Transverse colon (tissue), 4 donors: Measurements from ENCODE around the gene SPAG6. TPM values are rescaled to one million over a fixed set of nuclear protein-coding genes. Genes with fewer than 3 reads are reported as not detected.

Experiments
- DNase-seq: peaks from one replicate; pipeline ENCODE4 v3.0.0-alpha.2; 2019
- H3K27ac ChIP-seq, 4 donors: fragments of 200-600 bp; sonication (generic); 2 replicates each; pipeline ENCODE4 v1.5.1; 2016 to 2018; ENCODE audit warnings: inconsistent platforms in 4 of 4
- H3K27me3 ChIP-seq: fragments of 200-600 bp; sonication (generic); 2 replicates; pipeline ENCODE4 v1.5.1; 2017; ENCODE audit warnings: inconsistent platforms
- H3K36me3 ChIP-seq, 4 donors: fragments of 200-600 bp; sonication (generic); 2 replicates each; pipeline ENCODE4 v1.5.1; 2017 to 2019; ENCODE audit warnings: inconsistent platforms in 4 of 4
- H3K4me1 ChIP-seq, 4 donors: fragments of 200-600 bp; sonication (generic); 2 replicates each; pipeline ENCODE4 v1.5.1; 2017 to 2020; ENCODE audit warnings: inconsistent platforms in 4 of 4
- H3K4me3 ChIP-seq, 4 donors: fragments of 200-600 bp; sonication (generic); 1 replicate in 1 of 4; 2 replicates in 3 of 4; pipeline versions ENCODE4 v1.5.1 to v1.6.1; 2017 to 2019; ENCODE audit warnings: inconsistent platforms in 4 of 4
- H3K9me3 ChIP-seq, 2 donors: fragments of 200-600 bp; sonication (generic); 2 replicates each; pipeline ENCODE4 v1.5.1; 2017 to 2019; ENCODE audit warnings: inconsistent platforms in 2 of 2
- CTCF ChIP-seq, 5 experiments: fragments of 200-600 bp in 3 of 5; fragments of 450-650 bp in 2 of 5; sonication (generic) in 3 of 5; IDR thresholded peaks; 1 replicate in 2 of 5; 2 replicates in 3 of 5; pipeline ENCODE4 v1.5.1; 2016 to 2017; ENCODE audit warnings: antibody characterized with exemption in 5 of 5, inconsistent platforms in 3 of 5, mild to moderate bottlenecking in 2 of 5, moderate library complexity in 1 of 5
- EP300 ChIP-seq: sonication (generic); formaldehyde crosslinking; IDR thresholded peaks from one replicate; pipeline ENCODE4 v1.6.1; 2017; ENCODE audit warnings: antibody characterized with exemption, low read depth
- POLR2A ChIP-seq: fragments of 450-650 bp; IDR thresholded peaks from one replicate; pipeline ENCODE4 v1.6.1; 2016; ENCODE audit warnings: antibody characterized with exemption, mild to moderate bottlenecking, moderate library complexity
- POLR2AphosphoS5 ChIP-seq, 3 donors: sonication (generic); formaldehyde crosslinking; IDR thresholded peaks; one replicate each; pipeline ENCODE4 v1.6.1; 2016; ENCODE audit warnings: antibody characterized with exemption in 3 of 3
- WGBS, 2 donors: methylation state at CpG; one replicate each; pipeline ENCODE4 v1.1.5; 2018; ENCODE audit warnings: low coverage in 1 of 2; 5-methylcytosine and 5-hydroxymethylcytosine counted together
- in situ Hi-C, 4 donors: fragments of 200-750 bp; cut with MboI; loops; one replicate each; pipeline versions ENCODE4 v1.15.0 to v1.15.1; 2017; ENCODE audit warnings: low sequenced_read_pairs in 3 of 4, low pct_ligation_motif_present in 1 of 4, low pct_unique_long_range_greater_than_20kb in 1 of 4
- intact Hi-C: fragments of 100-400 bp; cut with DNase I; formaldehyde crosslinking; loops from one replicate; pipeline ENCODE4 v1.15.1; 2023; ENCODE audit warnings: low total_unique reads
- total RNA-seq, 4 donors: library from RNA; depleted of rRNA; stranded (reverse); fragments of >200 nt; gene quantifications; one replicate each; pipeline ENCODE4 v1.1.0, GENCODE V29; 2016

SPAG6 gene
- total RNA-seq, 4 donors from 2014 or later = not detected

GRCh38 chr10:22342421-22342820 is 2.9 kb upstream of the SPAG6 start:
- H3K4me3 ChIP-seq = no peak overlapping the region
- H3K27ac ChIP-seq = no peak overlapping the region
- TF ChIP-seq POLR2AphosphoS5 (IDR thresholded peaks at IDR 0.05) (no peak), CTCF (IDR thresholded peaks at IDR 0.05) (no peak), POLR2A (no peak), EP300 (no peak)
- no peaks in the 10 kb centered on the region for H3K9me3 ChIP-seq
- no peak for DNase-seq
- in situ Hi-C loops (no loop called here), intact Hi-C loops (no loop called here)
- 36 to 46% methylated on average over 3 of the region's 3 CpGs for WGBS, 2 donors
- H3K27me3 ChIP-seq = peaks cover 91% of the 10 kb centered on the region
- H3K4me1 ChIP-seq = peaks cover 0 to 22% (median 20%) of the 10 kb centered on the region in 4 donors
- H3K36me3 ChIP-seq = no peaks in the 10 kb centered on the region

- intact Hi-C loops = no loop called here
- 17 to 18% methylated on average over 3 of the region's 3 CpGs for WGBS, 2 donors
Measured at GRCh38 chr10:22343731-22344130, 1.6 kb upstream of the SPAG6 start.

GRCh38 chr10:22344249-22344648 is 1.0 kb upstream of the SPAG6 start:
- TF ChIP-seq CTCF (IDR thresholded peaks at IDR 0.05) (no peak), POLR2AphosphoS5 (IDR thresholded peaks at IDR 0.05) (no peak), EP300 (no peak), POLR2A (no peak)
- Histone ChIP-seq H3K4me3 (no peak overlapping the region), H3K4me1 (peaks cover 0 to 22% (median 20%) of the 10 kb centered on the region in 4 donors), H3K36me3 (no peaks in the 10 kb centered on the region), H3K27me3 (peaks cover 90% of the 10 kb centered on the region), H3K27ac (no peak overlapping the region), H3K9me3 (no peaks in the 10 kb centered on the region)
- DNase-seq = no peak
- intact Hi-C loops (no loop called here), in situ Hi-C loops (no loop called here)
- WGBS, 2 donors = 27 to 40% methylated on average over 1 of the region's 1 CpG

More at GRCh38 chr10:22343731-22344130, 1.6 kb upstream of the SPAG6 start:
- H3K4me1 ChIP-seq = peaks cover 0 to 22% (median 20%) of the 10 kb centered on the region in 4 donors
- in situ Hi-C loops = no loop called here
- peaks cover 91% of the 10 kb centered on the region for H3K27me3 ChIP-seq
- no peaks in the 10 kb centered on the region for H3K9me3 ChIP-seq
- no peak for DNase-seq
- TF ChIP-seq POLR2A (no peak), CTCF (IDR thresholded peaks at IDR 0.05) (no peak), POLR2AphosphoS5 (IDR thresholded peaks at IDR 0.05) (no peak), EP300 (no peak)
- no peak overlapping the region for H3K27ac ChIP-seq
- H3K4me3 ChIP-seq = no peak overlapping the region
- H3K36me3 ChIP-seq = no peaks in the 10 kb centered on the region

- DNase-seq = no peak
- Histone ChIP-seq H3K27ac (no peak overlapping the region), H3K27me3 (peaks cover 85% of the 10 kb centered on the region), H3K36me3 (no peaks in the 10 kb centered on the region), H3K4me1 (peaks cover 0 to 18% (median 17%) of the 10 kb centered on the region in 4 donors), H3K4me3 (peak overlapping the region in 2 of 4 donors; percentile 20 to 43), H3K9me3 (no peaks in the 10 kb centered on the region)
- no peak for TF ChIP-seq POLR2A
- no peak for TF ChIP-seq POLR2AphosphoS5 (IDR thresholded peaks at IDR 0.05)
- no peak for TF ChIP-seq CTCF (IDR thresholded peaks at IDR 0.05)
- no peak for TF ChIP-seq EP300
- in situ Hi-C loops = no loop called here
- WGBS, 2 donors = 10 to 39% methylated on average over 2 to 26 of the region's 26 CpGs
- intact Hi-C loops = no loop called here
Measured at GRCh38 chr10:22344781-22345300, 455 bp upstream of the SPAG6 start.
